ENCODE results near the gene AREG.

The AREG gene

GRCh38 chr4:74463123-74463522 is 18.2 kb downstream of the AREG start:
- Mint-ChIP-seq H3K4me3 (no peak overlapping the region), H3K9me3 (peaks cover 7% of the 10 kb centered on the region), H3K27ac (no peak overlapping the region), H3K27me3 (ENCODE audit: low read depth) (peaks cover 14% of the 10 kb centered on the region), H3K36me3 (ENCODE audit: low read depth) (no peaks in the 10 kb centered on the region), H3K4me1 (ENCODE audit: low read depth) (no peaks in the 10 kb centered on the region)
- DNase-seq (ENCODE audit: low spot score) = no peak

DNA sequence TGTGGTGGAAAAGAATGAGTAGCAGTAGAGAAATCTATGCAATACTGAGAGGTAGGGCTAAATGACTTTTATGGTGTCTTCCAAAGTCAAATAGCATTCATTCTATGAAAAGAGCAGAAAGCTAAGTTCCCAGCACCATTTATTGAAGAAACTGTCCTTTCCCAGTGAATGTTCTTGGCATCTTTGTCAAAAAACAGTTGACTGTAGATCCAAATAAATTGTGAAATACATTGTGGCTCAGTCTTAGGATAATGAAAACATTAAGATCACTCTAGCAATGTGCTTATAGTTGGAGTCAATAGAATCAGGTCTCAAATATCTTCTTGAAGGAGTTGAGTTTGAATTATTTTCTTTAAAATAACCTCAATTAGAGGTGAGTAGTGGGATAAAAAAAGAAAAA is 19.4 kb downstream of the AREG start:
- no peak for DNase-seq (ENCODE audit: low spot score)
- H3K4me1 Mint-ChIP-seq (ENCODE audit: low read depth) = no peaks in the 10 kb centered on the region
- peaks cover 9% of the 10 kb centered on the region for H3K27me3 Mint-ChIP-seq (ENCODE audit: low read depth)
- no peak overlapping the region for H3K27ac Mint-ChIP-seq
- H3K4me3 Mint-ChIP-seq = no peak overlapping the region
- no peaks in the 10 kb centered on the region for H3K36me3 Mint-ChIP-seq (ENCODE audit: low read depth)
- peaks cover 7% of the 10 kb centered on the region for H3K9me3 Mint-ChIP-seq

- Mint-ChIP-seq H3K27me3 (ENCODE audit: low read depth) (peaks cover 6% of the 10 kb centered on the region), H3K36me3 (ENCODE audit: low read depth) (no peaks in the 10 kb centered on the region), H3K4me1 (ENCODE audit: low read depth) (no peaks in the 10 kb centered on the region), H3K4me3 (no peak overlapping the region), H3K27ac (no peak overlapping the region), H3K9me3 (no peaks in the 10 kb centered on the region)
- no peak for DNase-seq (ENCODE audit: low spot score)
These were observed 21.3 kb downstream of the AREG start for GRCh38 chr4:74466242-74466641.

DNA sequence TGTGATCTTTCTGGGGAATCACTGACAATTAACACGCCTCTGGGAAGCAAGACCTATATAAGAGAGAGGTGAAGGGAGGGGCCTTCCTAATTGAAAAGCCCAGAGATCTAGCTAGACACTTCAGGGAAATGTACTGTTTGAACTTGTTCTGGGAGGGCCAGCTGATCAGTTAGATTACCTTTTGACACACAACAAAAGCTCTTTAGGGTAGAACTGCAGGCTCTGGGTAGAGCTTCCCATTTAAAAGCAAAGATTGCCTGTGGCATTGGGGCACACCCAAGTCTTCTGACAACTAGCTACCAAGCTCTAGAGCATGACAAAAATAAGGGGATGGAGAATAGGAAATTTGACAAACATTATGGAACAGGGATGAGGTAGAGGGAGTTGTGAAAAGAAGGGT is 26.3 kb downstream of the AREG start:
- no peaks in the 10 kb centered on the region for H3K36me3 Mint-ChIP-seq (ENCODE audit: low read depth)
- no peaks in the 10 kb centered on the region for H3K4me1 Mint-ChIP-seq (ENCODE audit: low read depth)
- no peak overlapping the region for H3K4me3 Mint-ChIP-seq
- DNase-seq (ENCODE audit: low spot score) = no peak
- no peak overlapping the region for H3K27ac Mint-ChIP-seq
- H3K9me3 Mint-ChIP-seq = no peaks in the 10 kb centered on the region
- H3K27me3 Mint-ChIP-seq (ENCODE audit: low read depth) = peaks cover 10% of the 10 kb centered on the region

DNA sequence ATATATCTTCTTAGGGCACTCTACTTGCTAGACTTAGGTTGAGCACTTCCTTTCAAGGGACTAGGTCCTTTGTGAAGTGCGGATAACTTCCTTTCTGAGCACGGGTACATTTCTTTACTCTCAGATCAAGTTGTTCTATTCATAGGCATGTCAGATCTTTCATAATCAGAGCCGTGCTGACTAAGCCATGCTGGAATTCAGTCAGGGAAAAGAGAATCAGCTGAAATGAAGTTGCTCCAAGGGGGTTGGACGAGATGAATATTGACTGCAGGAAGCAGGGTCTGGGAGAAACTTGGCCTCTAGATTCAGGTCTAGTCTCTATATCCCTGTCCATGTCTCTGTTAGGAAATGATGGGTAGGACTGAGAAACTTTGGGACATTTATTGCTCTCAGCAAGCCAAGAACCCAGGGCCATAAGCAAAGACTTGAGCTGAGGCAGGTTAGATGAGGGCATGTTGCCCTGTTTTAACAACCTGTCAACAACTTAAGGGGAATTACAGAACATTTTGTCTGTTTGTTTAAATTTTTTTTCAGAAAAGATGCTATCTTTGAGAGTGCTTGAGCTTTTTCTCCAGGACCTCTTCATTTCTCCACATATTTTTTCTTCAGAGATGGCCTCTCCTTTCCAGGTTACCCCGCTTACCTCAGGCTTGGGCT is 28.3 kb downstream of the AREG start:
- Mint-ChIP-seq H3K4me3 (no peak overlapping the region), H3K27me3 (ENCODE audit: low read depth) (peaks cover 9% of the 10 kb centered on the region), H3K36me3 (ENCODE audit: low read depth) (no peaks in the 10 kb centered on the region), H3K4me1 (ENCODE audit: low read depth) (no peaks in the 10 kb centered on the region), H3K27ac (no peak overlapping the region), H3K9me3 (no peaks in the 10 kb centered on the region)
- DNase-seq (ENCODE audit: low spot score) = no peak

- Mint-ChIP-seq H3K36me3 (ENCODE audit: low read depth) (no peaks in the 10 kb centered on the region), H3K27ac (no peak overlapping the region), H3K4me3 (no peak overlapping the region), H3K9me3 (no peaks in the 10 kb centered on the region), H3K4me1 (ENCODE audit: low read depth) (no peaks in the 10 kb centered on the region), H3K27me3 (ENCODE audit: low read depth) (peaks cover 9% of the 10 kb centered on the region)
- no peak for DNase-seq (ENCODE audit: low spot score)
These were observed 29.6 kb downstream of the AREG start for GRCh38 chr4:74474345-74475090.

GRCh38 chr4:74475091-74475800 is 30.3 kb downstream of the AREG start:
- Mint-ChIP-seq H3K4me3 (no peak overlapping the region), H3K9me3 (no peaks in the 10 kb centered on the region), H3K27ac (no peak overlapping the region), H3K4me1 (ENCODE audit: low read depth) (no peaks in the 10 kb centered on the region), H3K27me3 (ENCODE audit: low read depth) (peaks cover 10% of the 10 kb centered on the region), H3K36me3 (ENCODE audit: low read depth) (no peaks in the 10 kb centered on the region)
- DNase-seq (ENCODE audit: low spot score) = no peak

- Mint-ChIP-seq H3K27me3 (ENCODE audit: low read depth) (peaks cover 12% of the 10 kb centered on the region), H3K4me3 (no peak overlapping the region), H3K36me3 (ENCODE audit: low read depth) (no peaks in the 10 kb centered on the region), H3K4me1 (ENCODE audit: low read depth) (no peaks in the 10 kb centered on the region), H3K9me3 (no peaks in the 10 kb centered on the region), H3K27ac (no peak overlapping the region)
- no peak for DNase-seq (ENCODE audit: low spot score)
These were observed 31.0 kb downstream of the AREG start for GRCh38 chr4:74475946-74476345.

DNA sequence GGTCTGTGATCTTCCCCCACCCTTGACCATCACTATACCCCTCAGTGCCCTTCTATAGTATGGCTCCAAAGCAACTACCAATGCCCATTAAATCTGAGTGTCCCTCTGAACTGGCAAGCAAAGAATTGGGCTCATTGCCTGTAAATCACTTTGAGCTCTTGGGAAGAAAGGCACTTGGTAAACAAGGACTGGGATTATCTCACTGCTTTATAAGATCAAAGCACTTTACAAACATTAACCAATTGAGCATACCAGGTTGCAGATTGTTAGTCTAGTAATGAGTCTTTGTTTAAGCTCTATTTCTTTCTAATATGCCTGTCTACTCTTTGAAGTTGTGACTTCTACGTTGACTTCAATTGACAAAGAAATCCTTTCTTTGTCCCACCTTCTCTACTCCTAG is 34.1 kb downstream of the AREG start:
- peaks cover 8% of the 10 kb centered on the region for H3K27me3 Mint-ChIP-seq (ENCODE audit: low read depth)
- H3K36me3 Mint-ChIP-seq (ENCODE audit: low read depth) = no peaks in the 10 kb centered on the region
- no peaks in the 10 kb centered on the region for H3K9me3 Mint-ChIP-seq
- no peaks in the 10 kb centered on the region for H3K4me1 Mint-ChIP-seq (ENCODE audit: low read depth)
- no peak overlapping the region for H3K4me3 Mint-ChIP-seq
- H3K27ac Mint-ChIP-seq = no peak overlapping the region
- DNase-seq (ENCODE audit: low spot score) = no peak

- no peaks in the 10 kb centered on the region for H3K9me3 Mint-ChIP-seq
- H3K36me3 Mint-ChIP-seq (ENCODE audit: low read depth) = no peaks in the 10 kb centered on the region
- no peak for DNase-seq (ENCODE audit: low spot score)
- peaks cover 9% of the 10 kb centered on the region for H3K27me3 Mint-ChIP-seq (ENCODE audit: low read depth)
- no peak overlapping the region for H3K4me3 Mint-ChIP-seq
- no peaks in the 10 kb centered on the region for H3K4me1 Mint-ChIP-seq (ENCODE audit: low read depth)
- no peak overlapping the region for H3K27ac Mint-ChIP-seq
These were observed 35.3 kb downstream of the AREG start for GRCh38 chr4:74480267-74480666.

DNA sequence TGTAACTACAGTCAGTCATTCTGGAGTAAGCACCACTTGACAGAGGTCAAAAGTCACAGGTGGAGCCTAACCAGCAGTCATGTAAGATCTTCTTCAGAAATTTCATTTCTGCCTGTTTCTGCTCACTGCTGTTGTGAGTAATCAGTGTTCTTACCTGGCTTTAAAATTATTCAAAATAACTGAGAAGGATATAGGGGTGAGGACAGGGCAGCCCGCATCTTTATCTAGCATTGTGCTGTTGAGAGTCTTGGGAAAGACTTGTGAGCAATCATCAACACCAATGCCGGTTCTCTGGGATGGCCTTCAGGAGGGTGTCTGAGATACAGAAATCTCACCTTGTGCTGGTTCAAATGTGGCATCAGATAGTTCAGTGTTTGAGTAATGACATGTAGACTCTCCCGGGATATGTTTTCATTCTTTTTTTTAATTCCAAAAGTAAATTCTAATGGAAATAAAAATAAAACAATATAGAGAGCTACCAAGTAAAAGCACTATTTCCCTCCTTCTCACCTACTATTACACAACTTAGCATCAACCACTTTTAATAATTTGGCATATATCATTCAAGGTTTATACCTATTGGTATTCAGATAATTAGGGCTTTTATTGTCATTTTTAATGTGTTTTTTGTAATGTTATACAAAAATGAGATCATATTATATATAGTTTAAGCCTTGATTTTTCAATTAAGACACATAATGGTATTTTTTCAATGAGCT is 37.1 kb downstream of the AREG start:
- H3K4me3 Mint-ChIP-seq = no peak overlapping the region

GRCh38 chr4:74483226-74483911 is 38.4 kb downstream of the AREG start:
- Mint-ChIP-seq H3K27ac (no peak overlapping the region), H3K27me3 (ENCODE audit: low read depth) (peaks cover 8% of the 10 kb centered on the region), H3K4me1 (ENCODE audit: low read depth) (peaks cover 2% of the 10 kb centered on the region), H3K36me3 (ENCODE audit: low read depth) (no peaks in the 10 kb centered on the region), H3K9me3 (no peaks in the 10 kb centered on the region), H3K4me3 (no peak overlapping the region)
- DNase-seq (ENCODE audit: low spot score) = no peak

More for the DNA sequence above, 37.1 kb downstream of the AREG start:
- no peak for DNase-seq (ENCODE audit: low spot score)
- H3K9me3 Mint-ChIP-seq = no peaks in the 10 kb centered on the region
- peaks cover 8% of the 10 kb centered on the region for H3K27me3 Mint-ChIP-seq (ENCODE audit: low read depth)
- no peaks in the 10 kb centered on the region for H3K36me3 Mint-ChIP-seq (ENCODE audit: low read depth)
- H3K27ac Mint-ChIP-seq = no peak overlapping the region
- H3K4me1 Mint-ChIP-seq (ENCODE audit: low read depth) = peaks cover 2% of the 10 kb centered on the region

DNA sequence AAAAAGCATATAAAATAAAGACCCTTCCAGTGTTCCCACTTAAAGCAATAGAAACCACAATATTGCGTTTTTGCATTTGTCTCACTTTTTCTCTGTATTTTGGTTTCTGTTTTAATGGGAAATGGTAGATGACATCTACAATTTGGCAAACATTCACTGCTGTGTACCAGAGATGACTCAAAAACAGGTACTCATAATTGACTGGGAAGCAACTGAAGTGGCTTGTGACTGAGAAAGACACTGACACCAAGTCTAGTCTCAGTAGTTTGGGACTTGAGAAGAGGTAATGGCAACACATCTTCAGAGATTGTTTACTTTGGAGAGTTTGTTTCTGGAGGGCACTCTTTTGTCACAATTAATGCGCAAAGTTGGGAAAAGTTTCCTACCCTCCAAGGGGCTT is 42.0 kb downstream of the AREG start:
- H3K27me3 Mint-ChIP-seq (ENCODE audit: low read depth) = peaks cover 9% of the 10 kb centered on the region
- DNase-seq (ENCODE audit: low spot score) = no peak

More for the DNA sequence above, 42.0 kb downstream of the AREG start:
- Mint-ChIP-seq H3K27ac (no peak overlapping the region), H3K36me3 (ENCODE audit: low read depth) (no peaks in the 10 kb centered on the region), H3K9me3 (no peaks in the 10 kb centered on the region), H3K4me1 (ENCODE audit: low read depth) (peaks cover 2% of the 10 kb centered on the region), H3K4me3 (no peak overlapping the region)

All from T-helper 2 cell treated with Interferon-gamma antibody and Interleukin-4, amounts not matched to agents 5 μg/mL and 100 μg/mL, for 36 hours (primary cell).